SH-SY5Y (cell line): ENCODE measurements around the gene CNKSR3.

ENCODE experiments used
- GATA2 ChIP-seq: IDR thresholded peaks from 2 replicates; pipeline ENCODE4 v1.6.1; 2011; ENCODE audit warnings: mild to moderate bottlenecking, low read depth, low read length
- GATA3 ChIP-seq: IDR thresholded peaks from 2 replicates; pipeline ENCODE4 v1.6.1; 2011; ENCODE audit warnings: low read depth, mild to moderate bottlenecking, low read length, moderate library complexity

Gene CNKSR3

DNA sequence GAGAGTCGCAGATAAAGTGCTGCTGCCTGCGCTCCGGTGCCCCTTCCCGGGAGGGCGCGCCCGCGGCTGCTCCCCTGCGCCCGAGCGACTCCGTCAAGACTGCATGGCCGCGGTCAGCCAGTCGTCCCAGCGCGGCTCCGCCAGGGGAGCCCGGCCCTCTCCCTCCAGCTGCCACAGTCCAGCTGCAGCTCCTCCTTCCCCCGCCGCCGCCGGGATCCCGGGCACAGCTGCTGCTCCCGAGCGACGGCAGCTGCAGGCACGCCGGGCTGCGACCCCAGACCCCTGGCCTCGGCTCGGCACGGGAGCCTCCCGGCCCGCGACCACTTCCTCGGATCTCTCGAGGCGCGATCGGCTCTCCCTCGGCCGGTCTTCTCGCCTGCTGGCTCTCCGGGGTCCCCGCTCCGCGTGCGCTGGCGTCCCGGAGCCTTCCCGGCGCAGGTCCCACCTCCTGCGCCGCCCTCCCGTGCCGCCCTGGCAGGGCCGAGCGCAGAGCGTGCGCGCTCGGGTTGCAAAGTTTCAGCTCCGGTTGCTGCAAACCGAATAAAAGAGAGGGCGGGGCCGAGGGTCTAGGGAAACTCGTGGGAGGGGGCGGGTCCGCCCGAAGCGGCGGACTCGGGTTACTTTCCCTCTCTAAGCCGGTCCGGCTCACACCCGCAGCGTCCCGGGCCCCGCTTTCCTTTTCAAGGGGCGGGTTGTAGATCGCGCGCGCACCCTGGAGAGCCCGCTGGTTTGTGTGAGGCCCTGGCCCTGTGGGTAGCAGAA is at the start of gene CNKSR3:
Gene CNKSR3 (minus strand): TSS at position 542 of the 762 bp plus-strand sequence. CDS start 571 bp downstream, outside the sequence.
- TF ChIP-seq GATA3 (no peak), GATA2 (no peak)

DNA sequence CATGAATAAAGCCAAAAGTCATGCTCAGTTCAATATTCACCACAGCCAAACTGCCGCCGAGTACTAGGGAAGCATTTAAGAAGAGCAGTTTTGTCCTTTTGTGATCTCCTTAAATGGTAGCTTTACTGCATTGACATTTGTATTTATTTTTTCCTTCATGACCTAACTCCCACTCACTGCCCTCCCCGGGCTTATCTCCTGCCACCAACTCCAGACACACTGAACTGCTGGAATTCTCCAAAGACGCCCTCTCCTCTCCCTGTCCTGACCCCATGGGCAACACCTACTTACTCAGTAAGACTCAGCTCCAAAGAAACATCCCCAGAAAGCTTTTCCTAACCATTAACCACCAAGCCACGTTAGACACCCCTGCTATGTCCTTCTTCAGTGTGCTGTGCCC is 48.5 kb upstream of the CNKSR3 start:
- TF ChIP-seq GATA3 (no peak), GATA2 (no peak)

DNA sequence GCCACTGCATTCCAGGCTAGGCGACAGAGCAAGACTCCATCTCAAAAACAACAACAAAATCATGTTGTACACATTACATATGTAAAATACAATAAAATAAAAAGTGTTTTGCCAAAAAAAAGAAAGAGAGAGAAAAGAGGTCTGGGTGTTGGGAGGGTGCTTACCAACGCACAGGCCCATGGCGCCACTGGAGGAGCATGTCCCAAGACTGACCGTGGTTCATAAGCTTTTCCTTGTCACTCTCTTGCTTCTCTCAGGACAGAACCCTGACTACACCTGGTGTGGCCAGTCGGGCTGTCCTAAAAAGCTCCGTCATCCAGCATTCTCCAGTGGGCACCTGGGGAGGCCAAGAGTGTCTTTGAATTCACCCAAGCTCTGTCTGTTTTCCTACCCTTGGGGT is 48.0 kb upstream of the CNKSR3 start:
- TF ChIP-seq GATA3 (no peak), GATA2 (no peak)

DNA sequence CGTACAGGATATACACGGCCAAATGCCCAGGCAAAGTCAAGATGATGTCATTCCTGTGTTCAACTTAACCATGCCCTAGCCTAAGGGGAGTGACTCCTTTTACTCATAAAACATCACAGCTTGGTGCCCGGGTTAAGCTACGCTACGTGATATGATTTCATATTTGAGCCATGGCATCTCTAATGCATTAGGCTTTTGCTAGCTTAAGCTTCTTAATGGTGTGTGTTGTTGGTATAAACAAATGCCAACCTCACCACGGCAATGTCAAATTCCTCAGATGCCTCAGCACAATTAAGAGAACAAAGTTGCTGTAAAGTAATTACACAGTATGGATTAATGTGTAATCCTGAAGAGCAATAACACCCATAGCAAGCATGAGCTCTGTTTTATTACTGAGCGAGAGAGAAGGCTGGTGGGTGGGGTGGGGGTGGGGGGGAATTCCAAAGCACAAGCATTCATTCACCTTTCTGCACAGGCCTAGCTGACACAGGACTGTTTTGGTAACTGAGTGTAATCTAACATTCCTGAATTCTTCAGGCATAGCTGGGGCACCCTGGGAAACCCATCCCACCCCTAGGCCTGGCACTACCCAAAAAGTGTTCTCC is 44.7 kb upstream of the CNKSR3 start:
- no peak for TF ChIP-seq GATA2
- no peak for TF ChIP-seq GATA3

DNA sequence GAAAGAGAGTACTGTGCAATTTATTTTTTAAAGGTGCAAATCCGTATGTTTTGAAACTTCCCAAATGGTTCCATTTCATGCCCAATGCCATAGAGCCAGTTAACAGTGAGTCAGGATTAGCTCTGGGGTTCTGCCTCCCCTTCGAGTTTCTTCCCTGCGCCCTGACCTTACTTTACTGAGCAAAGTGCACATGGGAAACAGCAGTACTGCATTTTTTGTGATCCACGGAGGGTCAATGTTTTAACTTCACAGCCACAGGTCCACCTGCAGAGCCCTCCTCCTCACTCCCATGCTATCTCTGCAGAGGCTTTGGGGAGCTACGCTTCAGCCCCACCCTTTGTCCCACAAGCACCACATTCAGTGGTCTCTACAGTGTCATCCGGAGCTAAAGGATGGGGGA is 44.0 kb upstream of the CNKSR3 start:
- TF ChIP-seq GATA3 (no peak), GATA2 (no peak)

DNA sequence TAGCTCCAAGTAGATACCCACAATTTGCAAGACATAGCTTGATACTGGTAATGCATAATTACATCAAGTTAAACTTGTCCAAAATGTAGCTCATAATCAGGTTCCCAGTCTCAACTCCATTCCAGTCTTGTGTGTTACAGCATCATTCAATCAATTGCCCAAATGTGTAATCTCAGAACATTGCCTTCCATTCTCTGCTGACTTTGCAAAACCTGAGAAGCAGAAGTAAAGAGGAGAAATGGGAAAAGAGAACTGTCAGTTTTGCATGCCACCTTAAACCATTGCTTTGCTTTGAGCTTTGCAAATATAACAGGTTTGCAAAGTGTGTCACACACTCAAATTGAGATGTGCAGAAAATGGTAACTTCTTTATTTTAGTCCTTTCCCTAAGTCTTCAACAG is 40.3 kb upstream of the CNKSR3 start:
- no peak for TF ChIP-seq GATA2
- no peak for TF ChIP-seq GATA3

DNA sequence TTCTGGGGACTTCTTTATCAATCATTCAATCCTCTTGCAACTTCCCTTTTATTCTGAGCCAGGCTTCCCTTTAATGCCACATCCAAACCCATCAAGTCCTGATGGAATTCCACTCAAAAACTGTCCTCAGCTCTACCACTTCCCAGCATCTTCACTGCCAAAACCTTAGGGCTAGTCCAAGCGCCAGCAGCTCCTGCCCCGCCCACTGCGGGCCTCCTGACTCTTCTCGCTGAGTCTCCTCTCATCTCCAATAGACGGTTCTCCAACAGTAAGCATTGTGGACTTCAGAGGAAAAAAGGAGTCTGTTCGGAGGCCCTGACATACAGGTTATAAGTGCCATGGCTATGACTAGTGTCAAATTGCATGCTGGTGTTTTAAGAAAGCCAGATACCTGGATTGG is 38.7 kb upstream of the CNKSR3 start:
- no peak for TF ChIP-seq GATA2
- TF ChIP-seq GATA3 = no peak

DNA sequence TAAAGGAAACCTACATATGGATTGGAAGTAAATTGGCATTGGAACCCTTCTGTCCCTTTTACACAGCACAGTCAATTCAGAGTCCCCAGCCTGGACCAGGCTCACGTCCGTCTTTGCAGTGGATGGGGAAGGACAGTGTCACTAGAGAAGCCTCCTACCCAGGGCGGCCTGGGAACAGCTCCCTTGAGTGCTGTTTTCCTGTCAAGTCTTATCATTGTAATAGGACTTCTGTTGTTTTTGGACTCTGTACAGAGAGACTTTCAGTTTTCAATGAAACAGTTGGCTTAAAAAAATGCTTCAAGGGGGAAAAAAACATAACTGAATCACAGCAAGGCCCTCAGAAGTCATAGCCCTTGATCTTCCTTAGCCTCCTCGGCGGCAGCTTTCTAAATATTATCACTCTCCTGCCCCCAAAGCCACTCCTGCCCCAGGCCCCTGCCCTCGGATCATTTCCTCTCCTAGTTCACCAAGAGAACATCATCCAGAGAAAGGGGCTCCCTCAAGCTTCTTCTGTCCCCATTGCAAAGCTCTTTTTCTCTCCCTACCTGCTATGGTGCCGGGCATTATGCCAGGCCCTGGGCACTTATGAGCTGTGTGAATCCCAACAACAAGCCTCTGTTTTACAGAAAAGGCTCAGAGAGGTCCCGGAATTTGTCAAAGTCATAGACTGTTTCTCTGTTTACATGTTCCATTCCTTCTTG is 37.8 kb upstream of the CNKSR3 start:
- no peak for TF ChIP-seq GATA3
- no peak for TF ChIP-seq GATA2

DNA sequence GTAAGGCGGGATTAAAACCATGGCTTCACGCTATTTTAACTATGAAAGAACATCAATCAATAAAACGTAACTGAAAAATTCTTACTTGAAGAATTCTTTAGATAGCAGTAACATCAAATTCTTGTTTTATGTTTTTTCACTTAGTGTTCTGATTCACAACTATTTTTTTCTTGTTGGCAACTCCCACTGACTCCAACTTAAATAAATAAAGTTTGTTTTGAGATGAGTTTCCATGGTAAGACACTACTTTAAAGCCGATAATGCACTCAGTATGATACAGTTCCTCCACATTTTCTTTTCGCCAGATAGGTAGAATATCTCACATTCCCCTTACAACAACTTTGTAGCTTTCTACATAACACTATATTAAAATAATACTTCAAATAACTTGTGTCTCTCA is 33.1 kb upstream of the CNKSR3 start:
- no peak for TF ChIP-seq GATA2
- TF ChIP-seq GATA3 = no peak

DNA sequence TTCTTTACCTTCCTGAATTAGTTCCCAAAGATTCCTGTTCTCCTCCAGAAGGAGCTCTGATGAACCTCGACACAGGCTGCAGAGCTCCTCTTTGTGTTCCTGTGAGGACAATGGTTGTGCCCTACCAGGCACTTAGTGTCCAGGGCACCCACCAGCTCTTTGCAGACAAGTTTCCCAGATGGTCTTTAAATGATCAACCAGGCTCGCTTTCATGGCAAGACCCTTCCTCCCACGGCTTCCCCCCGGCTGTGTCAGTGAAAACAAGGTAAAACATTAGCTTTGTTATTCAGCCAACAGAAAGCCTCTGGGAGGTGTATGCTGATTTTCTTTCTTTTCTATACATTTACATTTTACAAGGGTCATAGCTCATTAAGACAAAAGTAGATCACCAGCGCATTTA is 32.3 kb upstream of the CNKSR3 start:
- TF ChIP-seq GATA2 (no peak), GATA3 (no peak)

DNA sequence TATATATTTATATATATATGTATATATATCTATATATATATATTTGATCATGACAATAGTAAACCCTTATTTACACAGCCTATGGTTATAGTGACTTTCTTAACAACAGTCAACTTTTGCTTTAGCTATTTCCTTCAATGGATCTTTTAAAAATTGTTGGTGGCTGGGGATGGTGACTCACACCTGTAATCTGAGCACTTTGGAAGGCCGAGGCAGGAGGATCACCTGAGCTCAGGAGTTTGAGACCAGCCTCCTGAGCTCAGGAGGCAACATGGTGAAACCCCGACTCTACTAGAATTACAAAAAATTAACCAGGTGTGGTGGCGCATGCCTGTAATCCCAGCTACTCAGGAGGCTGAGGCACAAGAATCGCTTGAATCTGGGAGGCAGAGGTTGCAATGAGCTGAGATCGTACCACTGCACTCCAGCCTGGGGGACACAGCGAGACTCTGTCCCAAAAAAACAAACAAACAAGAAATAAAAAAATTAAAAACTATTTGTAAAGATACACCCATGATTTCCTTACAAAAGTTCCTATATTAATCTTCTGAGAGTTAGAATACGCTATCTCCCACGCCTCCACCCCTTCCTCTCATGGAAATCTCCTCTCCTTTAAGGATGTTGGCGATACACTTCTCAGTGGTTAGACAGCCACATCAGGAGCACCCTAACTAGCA is 29.2 kb upstream of the CNKSR3 start:
- TF ChIP-seq GATA3 (no peak), GATA2 (no peak)

DNA sequence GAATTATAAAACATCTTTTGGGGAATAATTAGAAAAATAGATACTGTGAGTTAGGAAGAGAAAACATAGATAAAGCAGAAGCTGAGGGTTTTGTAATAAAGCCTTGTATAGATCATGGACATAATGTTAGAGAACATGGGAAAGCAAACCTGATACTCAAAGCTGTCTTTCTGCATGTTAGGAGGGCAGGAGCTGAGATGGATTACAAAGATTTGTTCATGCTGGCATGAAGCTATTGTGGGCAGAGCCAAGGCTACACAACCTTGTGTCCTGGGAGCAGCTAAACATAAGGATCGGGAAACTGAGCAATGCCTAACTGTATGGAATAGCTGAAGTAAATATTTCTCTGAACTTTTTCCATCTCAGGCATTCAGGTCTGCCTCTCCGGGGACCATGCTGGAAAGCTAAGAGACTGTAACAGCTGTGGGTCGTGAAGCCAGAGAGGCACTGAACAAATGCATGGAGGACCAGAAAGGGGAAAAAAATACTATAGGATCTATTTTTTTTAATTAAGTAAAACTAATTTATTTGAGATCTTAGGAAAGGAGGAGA is 28.2 kb upstream of the CNKSR3 start:
- TF ChIP-seq GATA3 (no peak), GATA2 (no peak)

DNA sequence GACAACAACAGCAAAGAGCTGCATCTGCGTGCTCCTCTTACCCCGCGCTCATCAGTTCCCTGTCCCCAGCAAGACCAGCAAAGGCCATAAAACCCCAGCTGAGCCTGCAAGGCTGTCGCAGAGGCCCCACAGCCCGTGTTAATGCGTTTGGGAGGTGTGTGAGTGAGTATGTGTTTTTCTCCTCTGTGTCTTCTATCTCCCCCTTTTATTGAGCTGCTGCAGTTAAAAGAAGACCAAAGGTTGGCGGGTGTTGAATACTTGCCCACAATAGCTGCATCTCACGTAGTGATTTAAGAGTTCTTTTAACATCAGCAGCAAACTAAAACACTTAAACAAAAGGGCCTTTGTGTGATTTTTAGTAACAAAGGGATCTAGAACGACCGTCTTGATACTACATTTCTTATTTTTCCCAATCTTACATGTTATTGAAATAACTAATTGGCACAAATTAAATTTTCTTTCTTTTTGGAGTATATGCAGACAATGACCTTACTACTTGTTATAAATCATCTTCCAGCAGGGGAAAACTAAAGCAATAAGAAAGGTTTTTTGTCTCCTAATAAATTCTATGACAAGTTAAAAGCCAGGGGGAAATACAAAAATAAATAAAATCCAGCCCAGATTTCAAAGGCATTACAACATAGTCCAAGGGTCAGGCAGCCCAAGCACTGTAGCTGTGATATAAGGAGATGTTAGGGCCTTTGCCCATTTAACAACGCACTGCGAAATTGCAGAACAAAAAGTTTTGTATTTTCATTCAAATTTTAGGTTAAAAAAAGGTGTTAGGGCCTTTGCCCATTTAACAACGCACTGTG is 27.2 kb upstream of the CNKSR3 start:
- TF ChIP-seq GATA2 (no peak), GATA3 (no peak)

DNA sequence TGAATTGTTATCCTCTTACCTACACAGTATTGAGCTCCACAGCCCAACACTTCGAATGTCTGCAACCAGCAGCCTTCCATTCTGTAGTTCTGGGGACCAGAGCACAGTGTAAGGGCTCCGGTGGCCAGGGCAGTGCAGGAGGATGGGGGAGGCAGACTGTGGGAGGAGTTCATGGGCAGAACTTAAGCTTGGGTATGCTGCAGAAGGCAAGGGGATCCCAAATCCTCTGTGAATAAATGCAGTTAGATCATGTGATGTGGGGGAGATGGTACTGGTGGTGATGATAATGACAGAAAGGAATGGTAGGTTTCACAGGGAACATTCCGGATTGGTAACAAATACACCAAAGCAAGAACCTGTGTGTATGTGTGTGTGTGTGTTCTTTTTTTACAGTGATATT is 26.5 kb upstream of the CNKSR3 start:
- TF ChIP-seq GATA2 (no peak), GATA3 (no peak)

DNA sequence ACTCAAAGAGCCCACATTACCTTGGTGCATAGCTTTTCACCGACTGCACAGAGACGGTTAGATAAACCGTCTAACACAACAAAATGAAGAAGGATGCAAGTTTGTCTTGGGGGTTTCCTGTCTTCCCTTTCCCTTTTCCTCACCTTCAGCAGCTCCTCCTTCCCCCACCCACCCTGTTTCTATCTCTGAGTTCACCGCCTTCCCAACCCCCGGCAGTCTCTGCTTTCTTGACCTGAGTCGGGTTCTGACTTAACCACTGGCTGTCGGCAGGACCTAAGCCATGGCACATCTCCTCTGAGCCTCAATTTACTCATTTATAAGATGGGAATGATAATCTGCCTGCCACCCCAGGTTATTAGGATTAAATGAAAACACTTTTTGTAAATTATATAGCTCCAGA is 25.8 kb upstream of the CNKSR3 start:
- TF ChIP-seq GATA3 (no peak), GATA2 (no peak)

DNA sequence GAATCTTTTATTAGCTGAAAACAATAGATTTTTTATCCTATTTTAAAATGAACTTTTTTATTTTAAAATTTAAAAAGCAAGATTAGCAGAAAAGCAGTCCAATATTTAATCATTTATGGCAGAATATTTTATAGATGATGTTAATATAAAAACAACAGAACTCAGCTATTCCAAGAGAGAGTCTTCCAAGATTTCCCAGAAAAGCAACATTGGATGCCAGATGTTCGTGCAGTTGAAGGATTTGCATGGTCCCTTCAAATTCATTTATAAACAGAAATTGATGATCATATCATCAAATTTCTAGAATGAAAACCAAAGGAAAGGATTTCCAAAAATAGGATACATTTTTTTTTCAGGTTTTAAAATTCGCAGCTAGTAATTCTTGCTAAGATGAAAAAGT is 25.4 kb upstream of the CNKSR3 start:
- no peak for TF ChIP-seq GATA2
- TF ChIP-seq GATA3 = no peak
